ENCODE results near the gene B3GALT6.

The B3GALT6 gene

DNA sequence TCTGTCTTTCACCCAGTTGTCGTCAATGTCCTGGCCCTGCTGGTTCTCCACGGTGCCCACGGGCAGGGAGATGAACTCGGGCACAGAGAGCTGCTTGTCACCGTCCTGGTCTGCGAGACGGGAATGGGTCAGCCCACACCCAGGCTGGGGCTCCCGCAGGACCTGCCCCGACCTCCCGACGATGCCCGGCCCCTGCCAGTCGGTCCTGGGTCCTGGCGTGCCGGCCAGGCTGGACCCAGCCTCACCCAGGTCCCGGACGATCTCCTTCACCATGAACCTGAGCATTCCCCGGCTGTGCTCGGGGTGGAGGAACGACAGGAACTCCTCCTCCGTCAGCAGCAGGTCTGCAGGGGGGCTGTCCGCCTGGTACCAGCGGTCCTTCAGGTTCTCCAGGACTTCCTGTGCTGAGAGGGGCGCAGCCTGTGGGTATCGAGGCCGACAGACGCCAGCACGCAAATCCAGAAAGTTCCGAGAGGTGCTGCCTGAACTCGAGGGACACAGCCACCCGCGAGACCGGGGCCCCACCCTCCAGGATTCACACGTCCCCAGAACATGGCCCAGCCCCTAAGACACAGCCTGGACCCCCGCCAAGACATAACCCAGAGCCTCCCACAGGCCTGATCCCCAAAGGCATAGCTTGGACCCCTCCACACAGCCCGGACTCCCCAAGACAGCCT, 13.4 kb upstream of the B3GALT6 start:
- no peaks in the 10 kb centered on the region for H3K9me3 ChIP-seq (ENCODE audit: low read depth, low read length)
- H3K27ac ChIP-seq: no peak overlapping the region
- no peak for DNase-seq (ENCODE audit: low read depth, low spot score)
- no peak overlapping the region for H3K9ac ChIP-seq (ENCODE audit: insufficient read length)
- H3K36me3 ChIP-seq (ENCODE audit: insufficient read depth, low read length): peaks cover 17% of the 10 kb centered on the region; the same call in 1 of the 2 replicates
- TF ChIP-seq POLR2AphosphoS5 (IDR thresholded peaks at IDR 0.05; ENCODE audit: borderline replicate concordance, low read depth, low read length): no peak
- no peak for TF ChIP-seq EZH2 (IDR thresholded peaks at IDR 0.05)
- no peak for TF ChIP-seq FOXP2 (optimal IDR thresholded peaks at IDR 0.05; ENCODE audit: control extremely low read depth, extremely low read length, insufficient read depth)
- no peak overlapping the region for H3K4me3 ChIP-seq

DNA sequence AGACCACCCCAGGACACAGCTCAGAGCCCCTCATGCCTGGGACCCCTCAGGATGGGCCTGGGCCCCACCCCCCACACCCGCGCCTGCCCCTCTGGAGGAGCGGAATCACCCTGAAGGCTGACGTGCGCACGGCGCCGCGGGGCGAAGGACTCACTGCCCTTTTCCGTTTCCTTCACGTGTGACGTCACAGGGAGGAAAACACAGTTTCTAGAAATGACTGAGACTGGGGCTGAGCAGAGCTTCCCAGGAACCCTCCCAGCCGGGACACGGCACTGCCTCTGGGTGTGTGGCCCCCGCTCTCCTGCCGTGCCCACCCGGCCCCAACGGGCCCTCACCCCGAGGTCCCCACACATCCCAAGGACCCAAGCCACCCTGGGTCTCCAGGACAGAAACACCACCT, 12.7 kb upstream of the B3GALT6 start:
- no peak overlapping the region for H3K27ac ChIP-seq
- peaks cover 17% of the 10 kb centered on the region; the same call in 1 of the 2 replicates for H3K36me3 ChIP-seq (ENCODE audit: insufficient read depth, low read length)
- no peak for TF ChIP-seq FOXP2 (optimal IDR thresholded peaks at IDR 0.05; ENCODE audit: control extremely low read depth, extremely low read length, insufficient read depth)
- no peak for TF ChIP-seq POLR2AphosphoS5 (IDR thresholded peaks at IDR 0.05; ENCODE audit: borderline replicate concordance, low read depth, low read length)
- no peak for TF ChIP-seq EZH2 (IDR thresholded peaks at IDR 0.05)
- no peak overlapping the region for H3K4me3 ChIP-seq
- H3K9ac ChIP-seq (ENCODE audit: insufficient read length): no peak overlapping the region
- H3K9me3 ChIP-seq (ENCODE audit: low read depth, low read length): no peaks in the 10 kb centered on the region
- no peak for DNase-seq (ENCODE audit: low read depth, low spot score)

DNA sequence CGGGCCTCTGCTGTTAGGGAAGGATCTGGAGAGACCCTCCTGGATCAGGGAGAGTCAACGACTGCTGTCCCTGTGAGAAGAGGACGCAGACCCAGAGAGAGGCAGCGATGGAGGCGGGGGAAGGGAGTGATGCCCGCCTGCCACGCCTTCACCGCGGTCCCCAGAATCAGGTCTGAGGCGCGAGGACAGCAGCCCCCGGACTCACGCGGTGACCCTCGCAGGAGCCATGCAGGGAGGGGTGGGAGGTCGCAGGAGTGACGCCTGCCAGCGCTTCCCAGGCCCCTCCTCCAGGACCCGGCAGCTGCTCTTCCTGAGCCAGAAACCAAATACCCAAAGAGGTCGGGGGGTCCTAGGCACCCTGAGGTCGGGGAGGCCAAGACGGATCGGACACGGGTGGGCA, 11.8 kb upstream of the B3GALT6 start:
- H3K4me3 ChIP-seq: no peak overlapping the region
- no peak for DNase-seq (ENCODE audit: low read depth, low spot score)
- TF ChIP-seq EZH2 (IDR thresholded peaks at IDR 0.05) (no peak), FOXP2 (optimal IDR thresholded peaks at IDR 0.05; ENCODE audit: control extremely low read depth, extremely low read length, insufficient read depth) (no peak), POLR2AphosphoS5 (IDR thresholded peaks at IDR 0.05; ENCODE audit: borderline replicate concordance, low read depth, low read length) (no peak)
- peaks cover 17% of the 10 kb centered on the region; the same call in 1 of the 2 replicates for H3K36me3 ChIP-seq (ENCODE audit: insufficient read depth, low read length)
- no peak overlapping the region for H3K9ac ChIP-seq (ENCODE audit: insufficient read length)
- no peaks in the 10 kb centered on the region for H3K9me3 ChIP-seq (ENCODE audit: low read depth, low read length)
- no peak overlapping the region for H3K27ac ChIP-seq

DNA sequence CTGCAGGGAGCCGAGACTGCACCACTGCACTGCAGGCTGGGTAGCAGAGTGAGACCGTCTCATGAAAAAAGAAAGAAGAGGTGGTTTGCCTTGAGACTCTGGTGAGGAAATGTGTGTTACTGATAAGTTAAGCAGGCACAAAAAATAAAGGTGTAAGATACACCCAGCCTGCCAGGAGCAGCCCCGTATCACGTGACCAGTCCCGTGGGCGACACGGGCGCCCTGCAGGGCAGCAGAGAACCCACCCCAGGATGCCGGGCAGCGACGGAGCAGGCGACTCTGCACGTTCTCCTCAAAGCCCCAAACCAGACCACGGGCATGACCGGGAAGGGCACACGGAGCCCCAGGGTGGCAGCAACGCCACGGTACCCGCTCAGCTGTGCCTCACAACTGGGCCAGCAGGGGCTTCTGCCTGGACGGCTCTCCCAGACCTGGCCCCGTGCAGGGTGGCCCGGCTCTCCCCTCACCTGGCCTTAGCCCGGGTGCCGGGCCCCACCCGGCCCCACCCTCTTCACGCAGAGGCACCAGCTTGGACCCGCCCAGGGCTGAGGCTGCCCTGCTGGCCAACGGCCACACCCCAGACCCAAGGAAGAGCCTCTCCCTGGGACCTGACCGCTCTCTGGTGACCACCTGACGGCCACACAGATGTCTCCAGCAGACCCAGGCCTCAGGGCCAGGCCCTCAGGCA, 10.0 kb upstream of the B3GALT6 start:
- Histone ChIP-seq H3K36me3 (ENCODE audit: insufficient read depth, low read length) (peaks cover 12% of the 10 kb centered on the region; the same call in 1 of the 2 replicates), H3K9me3 (ENCODE audit: low read depth, low read length) (no peaks in the 10 kb centered on the region), H3K4me3 (no peak overlapping the region), H3K9ac (ENCODE audit: insufficient read length) (no peak overlapping the region), H3K27ac (no peak overlapping the region; the same call in 1 of the 2 replicates)
- DNase-seq (ENCODE audit: low read depth, low spot score): no peak
- no peak for TF ChIP-seq EZH2 (IDR thresholded peaks at IDR 0.05)
- no peak for TF ChIP-seq POLR2AphosphoS5 (IDR thresholded peaks at IDR 0.05; ENCODE audit: borderline replicate concordance, low read depth, low read length)
- TF ChIP-seq FOXP2 (optimal IDR thresholded peaks at IDR 0.05; ENCODE audit: control extremely low read depth, extremely low read length, insufficient read depth): no peak

DNA sequence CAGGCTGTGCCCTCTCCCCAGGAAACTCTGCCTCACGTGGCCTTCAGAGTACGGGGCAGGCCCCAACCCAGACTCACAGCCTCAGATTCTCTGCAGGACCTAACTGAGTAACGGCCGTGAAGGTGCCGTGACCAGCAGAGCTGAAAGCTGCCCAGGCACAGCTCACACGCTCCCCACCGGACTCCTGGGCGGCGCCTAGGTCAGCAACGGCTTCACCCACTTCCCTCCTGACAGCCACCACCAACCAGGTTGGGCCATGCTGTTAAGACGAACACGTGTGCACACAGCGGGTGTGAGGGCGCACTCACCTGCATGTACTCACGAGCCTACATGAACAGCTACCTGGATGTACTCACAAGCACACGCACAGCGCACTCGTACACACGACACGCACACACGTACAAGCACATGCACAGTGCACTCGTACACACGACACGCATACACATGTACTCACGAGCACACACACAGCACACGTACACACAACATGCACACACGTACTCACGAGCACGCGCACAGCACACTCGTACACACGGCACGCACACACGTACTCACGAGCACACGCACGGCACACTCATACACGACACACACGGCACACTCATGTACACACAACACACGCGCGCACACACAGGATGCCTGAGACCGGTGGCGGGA, 9.3 kb upstream of the B3GALT6 start:
- DNase-seq (ENCODE audit: low read depth, low spot score): no peak
- Histone ChIP-seq H3K36me3 (ENCODE audit: insufficient read depth, low read length) (peaks cover 13% of the 10 kb centered on the region; the same call in 1 of the 2 replicates), H3K27ac (no peak overlapping the region), H3K9ac (ENCODE audit: insufficient read length) (no peak overlapping the region), H3K9me3 (ENCODE audit: low read depth, low read length) (no peaks in the 10 kb centered on the region), H3K4me3 (no peak overlapping the region)
- TF ChIP-seq POLR2AphosphoS5 (IDR thresholded peaks at IDR 0.05; ENCODE audit: borderline replicate concordance, low read depth, low read length): no peak
- no peak for TF ChIP-seq EZH2 (IDR thresholded peaks at IDR 0.05)
- no peak for TF ChIP-seq FOXP2 (optimal IDR thresholded peaks at IDR 0.05; ENCODE audit: control extremely low read depth, extremely low read length, insufficient read depth)

DNA sequence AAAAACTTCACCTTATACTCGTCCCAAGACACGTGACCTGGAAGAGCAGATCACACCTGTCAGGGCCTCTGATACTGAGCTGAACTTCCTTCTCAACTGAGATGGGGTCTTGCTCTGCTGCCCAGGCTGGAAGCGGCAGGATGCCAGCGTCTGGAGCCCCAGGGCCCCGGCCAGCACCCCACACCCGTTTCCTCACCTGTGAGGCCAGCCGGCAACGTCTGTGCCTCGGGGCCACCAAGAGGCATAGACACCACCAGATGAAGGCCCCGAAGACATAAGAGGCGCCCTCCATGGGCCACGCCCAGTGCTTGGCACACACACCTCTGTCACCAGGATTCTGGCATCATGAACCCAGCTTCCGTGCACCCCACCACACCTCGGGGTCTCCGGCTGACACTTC, 8.7 kb upstream of the B3GALT6 start:
- TF ChIP-seq POLR2AphosphoS5 (IDR thresholded peaks at IDR 0.05; ENCODE audit: borderline replicate concordance, low read depth, low read length) (no peak), EZH2 (IDR thresholded peaks at IDR 0.05) (no peak), FOXP2 (optimal IDR thresholded peaks at IDR 0.05; ENCODE audit: control extremely low read depth, extremely low read length, insufficient read depth) (no peak)
- H3K27ac ChIP-seq: no peak overlapping the region
- no peaks in the 10 kb centered on the region for H3K9me3 ChIP-seq (ENCODE audit: low read depth, low read length)
- H3K9ac ChIP-seq (ENCODE audit: insufficient read length): no peak overlapping the region
- H3K4me3 ChIP-seq: no peak overlapping the region
- DNase-seq (ENCODE audit: low read depth, low spot score): no peak
- peaks cover 20% of the 10 kb centered on the region; the same call in 1 of the 2 replicates for H3K36me3 ChIP-seq (ENCODE audit: insufficient read depth, low read length)

DNA sequence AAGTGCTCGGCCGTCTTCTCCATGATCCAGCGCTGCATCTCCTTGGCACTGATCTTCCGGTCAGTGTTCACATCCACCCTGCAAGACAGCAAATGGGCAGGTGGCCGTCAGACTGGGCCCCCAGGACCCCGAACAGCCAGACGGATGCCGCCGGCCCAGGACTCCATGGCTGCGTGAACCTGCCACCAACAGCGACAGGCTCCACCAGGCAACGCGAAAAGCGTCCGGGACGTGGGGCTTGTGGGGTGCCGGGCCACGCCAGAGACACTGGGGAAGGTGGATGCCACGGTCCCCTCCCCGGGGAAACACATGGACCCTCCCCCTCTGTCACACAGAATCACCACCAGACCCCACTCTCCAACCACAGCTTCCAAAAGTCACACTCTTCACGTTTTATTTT, 8.1 kb upstream of the B3GALT6 start:
- no peak overlapping the region for H3K9ac ChIP-seq (ENCODE audit: insufficient read length)
- H3K27ac ChIP-seq: no peak overlapping the region
- DNase-seq (ENCODE audit: low read depth, low spot score): no peak
- TF ChIP-seq EZH2 (IDR thresholded peaks at IDR 0.05): no peak
- no peak for TF ChIP-seq FOXP2 (optimal IDR thresholded peaks at IDR 0.05; ENCODE audit: control extremely low read depth, extremely low read length, insufficient read depth)
- no peak for TF ChIP-seq POLR2AphosphoS5 (IDR thresholded peaks at IDR 0.05; ENCODE audit: borderline replicate concordance, low read depth, low read length)
- H3K4me3 ChIP-seq: no peak overlapping the region
- H3K36me3 ChIP-seq (ENCODE audit: insufficient read depth, low read length): peaks cover 25% of the 10 kb centered on the region; the same call in 1 of the 2 replicates
- no peaks in the 10 kb centered on the region for H3K9me3 ChIP-seq (ENCODE audit: low read depth, low read length)

DNA sequence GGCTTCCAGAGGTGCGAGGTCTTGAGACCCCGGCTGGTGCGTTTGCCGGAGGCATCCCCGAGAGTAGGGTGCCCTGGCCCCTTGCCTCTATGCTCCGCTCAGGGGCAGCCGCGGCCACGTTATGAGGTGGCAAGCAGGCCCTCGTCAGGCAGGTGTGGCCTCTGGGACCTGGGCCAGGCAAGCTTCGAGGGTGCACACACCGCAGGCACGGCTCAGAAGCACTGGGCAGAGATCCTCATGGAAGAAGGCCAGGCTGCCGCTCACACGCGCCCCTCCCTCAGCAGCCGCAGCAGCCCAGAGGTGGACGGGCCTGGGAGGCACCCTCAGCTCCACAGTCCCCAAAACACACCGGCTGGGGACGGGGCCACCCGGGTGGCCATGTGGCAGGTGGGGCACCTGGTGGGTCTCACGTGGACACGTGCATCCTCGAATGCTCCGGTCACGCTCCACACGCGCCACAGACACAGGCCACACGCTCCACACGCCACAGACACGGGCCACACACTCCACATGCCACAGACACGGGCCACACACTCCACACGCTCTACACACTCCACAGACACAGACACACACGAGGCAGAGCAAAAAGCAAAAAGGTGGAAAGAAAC, 6.7 kb upstream of the B3GALT6 start:
- H3K27ac ChIP-seq: no peak overlapping the region
- H3K9ac ChIP-seq (ENCODE audit: insufficient read length): no peak overlapping the region
- DNase-seq (ENCODE audit: low read depth, low spot score): no peak
- H3K36me3 ChIP-seq (ENCODE audit: insufficient read depth, low read length): peaks cover 28% of the 10 kb centered on the region; the same call in 1 of the 2 replicates
- no peak overlapping the region for H3K4me3 ChIP-seq
- H3K9me3 ChIP-seq (ENCODE audit: low read depth, low read length): no peaks in the 10 kb centered on the region
- TF ChIP-seq FOXP2 (optimal IDR thresholded peaks at IDR 0.05; ENCODE audit: control extremely low read depth, extremely low read length, insufficient read depth) (no peak), EZH2 (IDR thresholded peaks at IDR 0.05) (no peak), POLR2AphosphoS5 (IDR thresholded peaks at IDR 0.05; ENCODE audit: borderline replicate concordance, low read depth, low read length) (no peak)

All from SK-N-MC (cell line).